IPS-20b (cell line): ENCODE data around the gene ROR1.
A peak's percentile ranks its signal among the peaks of the same experiment; 100 is the strongest.

Experiments
- H3K27ac ChIP-seq: one replicate; pipeline ENCODE4 v1.5.1; 2013; ENCODE audit warnings: low read length
- H3K27me3 ChIP-seq: 2 replicates; pipeline ENCODE4 v1.6.1; 2013; ENCODE audit warnings: mild to moderate bottlenecking, low read length, inconsistent platforms; ENCODE audit not compliant: insufficient read depth
- H3K36me3 ChIP-seq: 2 replicates; pipeline ENCODE4 v1.6.1; 2013; ENCODE audit warnings: low read depth, mild to moderate bottlenecking, inconsistent platforms, low read length, moderate library complexity; ENCODE audit not compliant: insufficient read depth
- H3K4me1 ChIP-seq: 2 replicates; pipeline ENCODE4 v1.6.1; 2013; ENCODE audit warnings: mild to moderate bottlenecking, control low read depth, inconsistent platforms, low read length, moderate library complexity; ENCODE audit not compliant: insufficient read depth
- H3K4me3 ChIP-seq: 2 replicates; pipeline ENCODE4 v1.5.1; 2013; ENCODE audit warnings: mild to moderate bottlenecking, low read length, inconsistent platforms
- H3K9ac ChIP-seq: 2 replicates; pipeline ENCODE4 v1.6.1; 2013; ENCODE audit warnings: low read depth, mild to moderate bottlenecking, inconsistent platforms, low read length, moderate library complexity
- H3K9me3 ChIP-seq: 2 replicates; pipeline ENCODE4 v1.6.1; 2013; ENCODE audit warnings: mild to moderate bottlenecking, low read depth, low read length, inconsistent platforms; ENCODE audit not compliant: insufficient read depth

Gene ROR1

DNA sequence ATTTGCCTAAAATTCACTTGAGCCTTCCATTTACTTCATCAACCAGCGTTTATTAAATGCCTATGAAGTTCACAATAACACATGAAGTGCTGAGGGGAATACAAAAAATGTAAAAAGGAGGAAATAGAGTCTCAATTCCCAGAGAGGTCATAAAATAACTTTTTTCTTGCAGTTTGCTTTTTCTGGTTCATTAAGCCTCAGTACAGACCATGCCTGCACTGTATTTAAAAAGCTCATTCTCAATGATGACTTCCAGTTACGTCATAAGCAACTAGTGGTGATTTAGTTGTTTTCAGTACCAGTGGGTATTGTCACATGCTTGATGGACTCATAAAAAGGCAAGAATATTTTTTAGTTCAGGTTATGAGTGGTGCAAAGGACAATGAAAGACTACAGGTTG, 269.5 kb downstream of the ROR1 start:
- peaks cover 36% of the 10 kb centered on the region for H3K4me1 ChIP-seq
- no peaks in the 10 kb centered on the region for H3K9me3 ChIP-seq
- H3K36me3 ChIP-seq = no peaks in the 10 kb centered on the region
- H3K9ac ChIP-seq = no peak overlapping the region
- H3K27me3 ChIP-seq = no peaks in the 10 kb centered on the region
- no peak overlapping the region for H3K4me3 ChIP-seq
- H3K27ac ChIP-seq = no peak overlapping the region

DNA sequence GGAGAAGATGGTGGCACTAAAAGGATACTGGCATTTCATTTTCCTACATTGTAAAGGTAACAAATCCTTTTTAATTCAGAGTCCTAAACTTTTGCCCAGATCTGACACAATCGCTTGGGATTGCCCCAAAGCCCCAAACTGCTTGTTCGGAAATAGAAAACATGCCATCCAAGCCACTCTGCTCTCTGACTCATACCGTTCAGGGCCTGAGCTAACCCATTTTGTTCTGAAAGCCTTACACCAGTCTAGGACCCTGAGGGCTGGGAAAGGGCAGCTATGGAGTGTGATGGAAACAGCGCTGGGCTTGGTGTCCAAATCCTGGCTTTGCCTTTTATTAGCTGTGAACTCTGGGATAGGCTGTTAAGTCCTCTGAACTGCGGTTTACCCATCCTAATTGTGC, 270.2 kb downstream of the ROR1 start:
- H3K27ac ChIP-seq = no peak overlapping the region

DNA sequence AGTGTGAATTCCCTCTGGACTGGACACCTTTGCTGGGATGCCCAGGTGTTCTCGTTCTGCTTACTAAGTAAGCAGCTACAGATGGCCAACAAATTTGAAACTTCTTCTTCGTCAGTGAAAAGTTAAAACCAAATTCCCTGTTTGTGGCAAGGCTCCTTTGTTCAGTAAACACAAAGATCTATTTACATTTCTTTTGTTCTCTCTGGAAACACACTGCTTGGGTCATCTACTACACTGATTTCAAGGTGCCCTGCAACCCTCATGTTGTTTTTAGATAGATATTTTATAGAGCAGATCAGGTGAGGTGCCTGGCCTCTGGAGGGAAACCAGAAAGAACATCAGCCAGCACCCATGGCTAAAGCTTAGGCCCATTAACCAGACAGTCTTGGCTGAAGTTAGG, 272.4 kb downstream of the ROR1 start:
- Histone ChIP-seq H3K4me3 (peak overlapping the region; percentile 25; the same call in 1 of the 2 replicates), H3K4me1 (peaks cover 21% of the 10 kb centered on the region; the same call in 1 of the 2 replicates), H3K9ac (no peak overlapping the region), H3K27ac (no peak overlapping the region), H3K27me3 (no peaks in the 10 kb centered on the region), H3K36me3 (peaks cover 16% of the 10 kb centered on the region; the same call in 1 of the 2 replicates), H3K9me3 (no peaks in the 10 kb centered on the region)

More for the DNA sequence above, 270.2 kb downstream of the ROR1 start:
- Histone ChIP-seq H3K9me3 (no peaks in the 10 kb centered on the region), H3K4me3 (no peak overlapping the region), H3K9ac (no peak overlapping the region), H3K27me3 (no peaks in the 10 kb centered on the region), H3K4me1 (peaks cover 29% of the 10 kb centered on the region), H3K36me3 (no peaks in the 10 kb centered on the region)

DNA sequence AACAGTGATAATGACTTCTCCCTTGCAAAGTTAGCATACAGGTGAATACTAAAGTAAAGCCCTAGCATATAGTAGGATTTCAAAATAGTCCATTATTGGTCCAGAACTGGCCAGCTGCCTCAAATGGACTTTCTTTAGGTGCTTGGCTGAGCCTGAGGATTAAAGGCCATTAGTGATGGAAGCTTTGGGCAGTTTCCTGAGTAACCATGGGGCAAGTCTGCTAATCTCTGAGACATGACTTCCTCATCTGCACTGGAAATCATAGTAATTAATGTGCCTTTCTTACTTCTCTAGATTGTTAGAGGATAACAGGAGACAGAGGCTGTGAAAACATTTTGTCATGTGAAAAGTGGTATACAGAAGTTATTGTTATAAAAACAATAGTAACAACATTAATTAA, 273.1 kb downstream of the ROR1 start:
- H3K4me1 ChIP-seq = peaks cover 16% of the 10 kb centered on the region; the same call in 1 of the 2 replicates
- no peaks in the 10 kb centered on the region for H3K27me3 ChIP-seq
- H3K4me3 ChIP-seq = no peak overlapping the region
- H3K9me3 ChIP-seq = no peaks in the 10 kb centered on the region
- H3K27ac ChIP-seq = no peak overlapping the region
- no peak overlapping the region for H3K9ac ChIP-seq
- peaks cover 19% of the 10 kb centered on the region; the same call in 1 of the 2 replicates for H3K36me3 ChIP-seq

DNA sequence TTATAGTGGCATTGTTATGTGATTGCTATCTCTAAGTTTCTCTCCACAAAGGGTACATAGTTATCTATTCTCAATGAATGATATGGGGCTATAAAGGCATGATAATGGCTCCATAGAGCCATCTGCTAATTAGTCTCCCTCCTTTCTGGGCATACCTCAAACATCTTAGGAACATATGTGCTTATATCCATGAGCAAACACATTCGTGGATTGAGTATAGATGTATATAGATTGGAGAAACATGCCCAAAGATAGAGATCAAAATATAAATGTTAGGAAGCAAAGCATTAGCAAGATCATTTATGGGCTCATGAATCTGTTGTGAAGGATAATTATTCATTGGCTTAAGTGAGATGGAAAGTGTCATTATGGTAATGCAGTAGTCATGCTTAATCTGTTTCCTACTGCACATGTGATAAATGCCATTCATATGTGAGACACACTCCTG, 273.8 kb downstream of the ROR1 start:
- no peaks in the 10 kb centered on the region for H3K9me3 ChIP-seq
- peaks cover 16% of the 10 kb centered on the region; the same call in 1 of the 2 replicates for H3K4me1 ChIP-seq
- H3K36me3 ChIP-seq = peaks cover 19% of the 10 kb centered on the region; the same call in 1 of the 2 replicates
- no peak overlapping the region for H3K4me3 ChIP-seq
- no peak overlapping the region for H3K27ac ChIP-seq
- H3K27me3 ChIP-seq = no peaks in the 10 kb centered on the region
- no peak overlapping the region for H3K9ac ChIP-seq

DNA sequence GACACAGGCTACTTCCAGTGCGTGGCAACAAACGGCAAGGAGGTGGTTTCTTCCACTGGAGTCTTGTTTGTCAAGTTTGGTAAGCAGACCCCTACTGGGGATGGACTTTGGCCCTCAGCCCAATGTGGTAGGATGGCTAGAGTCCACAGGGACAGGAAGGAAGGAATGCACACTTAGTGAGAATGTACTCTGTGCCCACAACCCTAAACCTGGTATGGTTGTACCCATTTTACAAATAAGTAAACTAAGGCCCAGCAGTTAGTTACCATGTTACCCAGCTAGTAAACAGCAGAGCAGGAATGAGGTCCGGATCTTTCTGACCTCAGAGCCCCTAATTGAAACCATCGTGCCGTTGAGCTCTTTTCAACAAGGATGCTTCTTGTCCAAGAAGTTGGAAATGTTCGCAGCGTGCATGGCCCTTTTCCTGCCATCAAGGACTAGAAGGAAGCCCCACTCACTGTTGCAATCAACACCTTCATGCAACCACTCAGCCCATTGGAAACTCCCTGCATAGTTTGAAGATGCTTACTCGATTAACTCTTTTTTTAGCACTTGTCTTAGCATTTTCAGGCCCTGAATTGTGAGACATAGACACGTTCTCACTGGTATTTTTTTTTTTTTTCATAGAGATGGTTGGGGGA, 276.2 kb downstream of the ROR1 start:
- Histone ChIP-seq H3K4me1 (peaks cover 16% of the 10 kb centered on the region; the same call in 1 of the 2 replicates), H3K27ac (no peak overlapping the region), H3K36me3 (peaks cover 25% of the 10 kb centered on the region; the same call in 1 of the 2 replicates), H3K27me3 (no peaks in the 10 kb centered on the region), H3K4me3 (no peak overlapping the region), H3K9me3 (no peaks in the 10 kb centered on the region), H3K9ac (no peak overlapping the region)

DNA sequence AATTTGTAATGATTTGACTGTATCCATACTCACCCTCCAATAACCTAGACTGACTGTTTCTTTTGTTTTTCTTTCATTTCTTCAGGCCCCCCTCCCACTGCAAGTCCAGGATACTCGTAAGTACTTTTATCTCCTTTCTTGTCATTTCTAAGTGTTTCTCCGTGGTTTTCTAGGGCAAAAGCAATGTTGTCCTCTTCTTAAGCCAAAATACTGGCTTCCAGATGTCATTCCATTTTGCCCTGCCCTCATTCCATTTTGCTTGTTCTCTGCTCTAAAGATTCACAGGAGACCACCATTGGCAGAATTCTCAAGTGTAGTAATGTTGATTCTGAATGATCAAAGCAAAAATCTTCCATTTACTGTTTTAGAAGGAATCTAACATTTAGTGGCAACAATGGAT, 276.8 kb downstream of the ROR1 start:
- Histone ChIP-seq H3K9me3 (no peaks in the 10 kb centered on the region), H3K27ac (no peak overlapping the region), H3K36me3 (peaks cover 25% of the 10 kb centered on the region; the same call in 1 of the 2 replicates), H3K4me1 (peaks cover 13% of the 10 kb centered on the region; the same call in 1 of the 2 replicates), H3K9ac (no peak overlapping the region), H3K27me3 (no peaks in the 10 kb centered on the region), H3K4me3 (no peak overlapping the region)

DNA sequence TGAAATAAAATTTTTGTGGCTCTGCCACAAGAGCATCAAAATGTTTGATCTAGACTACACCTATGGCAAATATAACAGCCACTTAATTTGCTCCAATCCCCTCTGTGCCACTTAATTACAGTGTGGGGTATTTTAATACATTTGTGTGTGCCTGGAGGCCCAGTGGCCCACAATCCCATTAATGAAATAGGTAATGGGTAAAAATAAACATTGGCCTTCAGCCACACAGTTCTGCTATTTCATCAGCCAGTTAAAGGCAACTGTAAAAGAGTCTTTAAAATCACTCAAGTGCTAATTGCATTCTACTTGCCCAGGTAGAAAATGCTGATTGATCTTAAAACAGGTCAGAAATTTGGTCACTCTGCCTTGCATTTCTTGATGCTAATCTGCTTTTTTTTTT, 278.0 kb downstream of the ROR1 start:
- H3K4me1 ChIP-seq = peaks cover 1% of the 10 kb centered on the region; the same call in 1 of the 2 replicates
- no peaks in the 10 kb centered on the region for H3K9me3 ChIP-seq
- no peak overlapping the region for H3K4me3 ChIP-seq
- H3K36me3 ChIP-seq = peaks cover 25% of the 10 kb centered on the region; the same call in 1 of the 2 replicates
- H3K27ac ChIP-seq = no peak overlapping the region
- no peaks in the 10 kb centered on the region for H3K27me3 ChIP-seq
- H3K9ac ChIP-seq = no peak overlapping the region

DNA sequence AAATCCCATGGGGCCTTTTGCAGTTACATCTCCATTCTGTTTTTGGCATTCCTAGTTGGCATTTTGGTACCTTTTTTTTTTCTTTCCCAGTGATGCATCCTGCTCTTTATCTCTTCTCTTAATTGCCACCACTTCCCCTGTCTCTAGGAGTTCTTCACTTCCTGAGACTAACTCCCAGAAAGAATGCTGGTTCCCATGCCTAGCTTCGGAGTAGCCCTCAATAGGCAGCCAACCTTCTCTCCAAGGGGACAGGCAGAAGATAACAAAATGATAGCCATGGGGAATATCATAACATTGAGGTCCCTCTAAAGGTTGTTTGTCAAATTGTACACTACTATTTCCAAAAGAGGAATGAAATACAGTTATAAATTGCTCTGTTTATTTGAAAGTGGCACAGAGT, 279.0 kb downstream of the ROR1 start:
- peaks cover 25% of the 10 kb centered on the region; the same call in 1 of the 2 replicates for H3K36me3 ChIP-seq
- H3K27ac ChIP-seq = no peak overlapping the region
- no peaks in the 10 kb centered on the region for H3K4me1 ChIP-seq
- no peak overlapping the region for H3K4me3 ChIP-seq
- no peak overlapping the region for H3K9ac ChIP-seq
- no peaks in the 10 kb centered on the region for H3K27me3 ChIP-seq
- H3K9me3 ChIP-seq = peaks cover 4% of the 10 kb centered on the region; the same call in 1 of the 2 replicates

DNA sequence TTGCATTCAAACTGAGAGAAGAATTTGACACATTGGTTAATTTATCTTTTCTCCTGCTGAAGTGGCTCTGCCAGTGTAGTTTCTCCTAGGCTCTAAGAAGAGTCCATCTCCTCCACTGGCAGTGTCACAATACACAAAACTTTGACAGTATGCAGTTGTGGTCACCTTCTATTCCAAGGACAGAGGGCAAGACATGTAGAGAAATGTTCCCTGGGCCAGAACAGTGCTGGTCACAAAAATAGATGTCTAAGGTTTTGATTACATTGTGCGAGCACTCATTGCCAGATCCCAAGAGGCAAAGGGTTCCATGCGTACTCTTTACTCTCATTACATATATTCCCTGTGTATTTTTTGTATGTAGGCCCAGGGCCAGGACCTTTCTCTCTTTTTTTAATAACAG, 281.5 kb downstream of the ROR1 start:
- Histone ChIP-seq H3K4me1 (peaks cover 1% of the 10 kb centered on the region; the same call in 1 of the 2 replicates), H3K36me3 (peaks cover 16% of the 10 kb centered on the region; the same call in 1 of the 2 replicates), H3K9ac (no peak overlapping the region), H3K9me3 (peaks cover 4% of the 10 kb centered on the region; the same call in 1 of the 2 replicates), H3K27ac (no peak overlapping the region), H3K27me3 (peaks cover 13% of the 10 kb centered on the region; the same call in 1 of the 2 replicates), H3K4me3 (no peak overlapping the region)

DNA sequence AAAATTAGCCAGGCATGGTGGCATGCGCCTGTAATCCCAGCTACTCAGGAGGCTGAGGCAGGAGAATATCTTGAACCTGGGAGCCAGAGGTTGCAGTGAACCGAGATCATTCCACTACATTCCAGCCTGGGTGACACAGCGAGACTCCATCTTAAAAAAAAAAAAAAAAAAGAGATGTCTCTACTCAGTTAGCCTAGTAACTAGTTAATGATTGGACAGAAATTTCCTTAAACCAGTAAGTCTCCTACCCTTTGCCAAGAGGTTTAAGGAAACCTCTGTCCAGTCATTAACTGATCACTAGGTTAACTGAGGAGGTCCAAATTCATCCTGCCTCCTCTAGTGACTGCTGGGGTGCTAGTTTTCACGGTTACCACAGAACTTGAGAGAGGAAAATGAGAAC, 285.7 kb downstream of the ROR1 start:
- Histone ChIP-seq H3K4me1 (peaks cover 17% of the 10 kb centered on the region), H3K9ac (no peak overlapping the region), H3K36me3 (no peaks in the 10 kb centered on the region; the same call in 1 of the 2 replicates), H3K4me3 (no peak overlapping the region), H3K27ac (no peak overlapping the region), H3K9me3 (peaks cover 4% of the 10 kb centered on the region; the same call in 1 of the 2 replicates), H3K27me3 (peaks cover 22% of the 10 kb centered on the region; the same call in 1 of the 2 replicates)
